Caco-2 (cell line): ENCODE results near the gene CNKSR3. TPM values are rescaled to one million over a fixed set of nuclear protein-coding genes. Genes with fewer than 3 reads are reported as not detected.

ENCODE experiments used
- BruUV-seq: library from RNA; stranded (reverse); fragments of 400-500 nt; replicated peaks from 2 replicates; lab custom pipeline; 2021; lab: Mats Ljungman, UMichigan
- CTCF ChIA-PET: fragments of 300-600 bp; sonication (Branson Sonifier 250); formaldehyde crosslinking; loops from one replicate; lab custom pipeline; 2022; ENCODE audit warnings: antibody characterized with exemption; lab: Charles Lee
- POLR2A ChIA-PET: fragments of 300-600 bp; sonication (Branson Sonifier 250); formaldehyde crosslinking; loops from one replicate; lab custom pipeline; 2022; ENCODE audit warnings: antibody characterized with exemption; lab: Charles Lee
- DNase-seq, 2 experiments: peaks; one replicate each; pipeline versions ENCODE4 v3.0.0 to v3.0.0-alpha.2; 2020 to 2022
- H3K27me3 ChIP-seq: replicated peaks from 2 replicates; pipeline ENCODE4 v1.6.0; 2011; ENCODE audit warnings: low read length; ENCODE audit not compliant: control insufficient read depth, insufficient read depth
- H3K36me3 ChIP-seq: 2 replicates; pipeline ENCODE4 v1.5.1; 2011; ENCODE audit warnings: low read length; ENCODE audit not compliant: control insufficient read depth, insufficient read depth
- H3K4me1 ChIP-seq: fragments of 250-450 bp; sonication (Bioruptor Pico); 2 replicates; pipeline ENCODE4 v1.5.1; 2020; ENCODE audit warnings: mild to moderate bottlenecking
- H3K4me3 ChIP-seq: 2 replicates; pipeline ENCODE4 v1.5.1; 2011; ENCODE audit warnings: low read depth, mild to moderate bottlenecking, control low read depth, low read length
- H3K9me3 ChIP-seq: fragments of 250-450 bp; sonication (Bioruptor Pico); 2 replicates; pipeline ENCODE4 v1.5.1; 2020; ENCODE audit warnings: mild to moderate bottlenecking, moderate library complexity
- H3K27ac Mint-ChIP-seq: one replicate; pipeline ENCODE4 v1.8.0; 2022; ENCODE audit warnings: mixed read lengths; ENCODE audit not compliant: unreplicated experiment
- H3K27me3 Mint-ChIP-seq: one replicate; pipeline ENCODE4 v1.8.0; 2022; ENCODE audit warnings: mixed read lengths; ENCODE audit not compliant: insufficient read depth, unreplicated experiment
- H3K36me3 Mint-ChIP-seq: one replicate; pipeline ENCODE4 v1.8.0; 2022; ENCODE audit warnings: mild to moderate bottlenecking, mixed read lengths; ENCODE audit not compliant: insufficient read depth, unreplicated experiment
- H3K4me1 Mint-ChIP-seq: one replicate; pipeline ENCODE4 v1.8.0; 2022; ENCODE audit warnings: low read depth, mixed read lengths; ENCODE audit not compliant: unreplicated experiment
- H3K4me3 Mint-ChIP-seq: one replicate; pipeline ENCODE4 v1.8.0; 2022; ENCODE audit warnings: mild to moderate bottlenecking, moderate library complexity, mixed read lengths; ENCODE audit not compliant: unreplicated experiment
- H3K9me3 Mint-ChIP-seq: one replicate; pipeline ENCODE4 v1.8.0; 2022; ENCODE audit warnings: mixed read lengths; ENCODE audit not compliant: unreplicated experiment
- CTCF ChIP-seq, 2 experiments: fragments of 200-600 bp in 1 of 2; IDR thresholded peaks; 1 replicate in 1 of 2; 2 replicates in 1 of 2; pipeline versions ENCODE4 v1.5.1 to v1.8.0; 2011 to 2022; ENCODE audit warnings: antibody characterized with exemption in 1 of 2, control low read depth in 1 of 2, inconsistent platforms in 1 of 2, low read depth in 1 of 2, low read length in 1 of 2, mild to moderate bottlenecking in 1 of 2, moderate library complexity in 1 of 2; ENCODE audit not compliant: insufficient read depth in 1 of 2, severe bottlenecking in 1 of 2, unreplicated experiment in 1 of 2
- intact Hi-C: fragments of 100-400 bp; cut with micrococcal nuclease; formaldehyde crosslinking; loops from one replicate; pipeline ENCODE4 v1.10.0; 2022; ENCODE audit not compliant: unreplicated experiment
- total RNA-seq: library from RNA; stranded (reverse); gene quantifications from 2 replicates; pipeline ENCODE4 v1.2.3, GENCODE V29; 2022

CNKSR3 gene
- total RNA-seq, 1 experiment from 2014 or later: 33.1 TPM

- ChIA-PET POLR2A (no interaction called here), CTCF (no interaction called here)
- H3K4me1 Mint-ChIP-seq: no peaks in the 10 kb centered on the region
- no peak overlapping the region for H3K4me3 Mint-ChIP-seq
- intact Hi-C loops: no loop called here
- no peak overlapping the region for H3K4me3 ChIP-seq
- H3K27me3 ChIP-seq: no peaks in the 10 kb centered on the region
- H3K4me1 ChIP-seq: no peaks in the 10 kb centered on the region
- no peaks in the 10 kb centered on the region for H3K9me3 ChIP-seq
- H3K27ac Mint-ChIP-seq: no peak overlapping the region
- no peak for DNase-seq
- H3K9me3 Mint-ChIP-seq: no peaks in the 10 kb centered on the region
- peaks cover 63% of the 10 kb centered on the region for H3K36me3 Mint-ChIP-seq
- H3K36me3 ChIP-seq: peaks cover 1% of the 10 kb centered on the region; the same call in 1 of the 2 replicates
- TF ChIP-seq CTCF (IDR thresholded peaks at IDR 0.05; ENCODE audit: insufficient read depth in 1 of 2, low read depth in 1 of 2, low read length in 1 of 2, severe bottlenecking in 1 of 2, unreplicated experiment in 1 of 2): no peak
- H3K27me3 Mint-ChIP-seq: no peaks in the 10 kb centered on the region
- BruUV-seq: no TSS peak
These were observed 105.6 kb downstream of the CNKSR3 start for GRCh38 chr6:154404791-154405400.

- POLR2A ChIA-PET: no interaction called here
These were observed 106.7 kb downstream of the CNKSR3 start for GRCh38 chr6:154403788-154404187.

GRCh38 chr6:154402081-154402780 is 108.3 kb downstream of the CNKSR3 start:
- ChIA-PET POLR2A (no interaction called here), CTCF (no interaction called here)
- no peak for TF ChIP-seq CTCF (IDR thresholded peaks at IDR 0.05; ENCODE audit: insufficient read depth in 1 of 2, low read depth in 1 of 2, low read length in 1 of 2, severe bottlenecking in 1 of 2, unreplicated experiment in 1 of 2)
- Mint-ChIP-seq H3K9me3 (no peaks in the 10 kb centered on the region), H3K27me3 (no peaks in the 10 kb centered on the region), H3K4me3 (no peak overlapping the region), H3K36me3 (peaks cover 58% of the 10 kb centered on the region), H3K4me1 (no peaks in the 10 kb centered on the region), H3K27ac (no peak overlapping the region)
- intact Hi-C loops: no loop called here
- H3K4me1 ChIP-seq: no peaks in the 10 kb centered on the region
- no peak for DNase-seq
- H3K4me3 ChIP-seq: no peak overlapping the region
- H3K27me3 ChIP-seq: no peaks in the 10 kb centered on the region
- peaks cover 1% of the 10 kb centered on the region; the same call in 1 of the 2 replicates for H3K36me3 ChIP-seq
- H3K9me3 ChIP-seq: no peaks in the 10 kb centered on the region
- no TSS peak for BruUV-seq

More at GRCh38 chr6:154403788-154404187, 106.7 kb downstream of the CNKSR3 start:
- H3K4me1 Mint-ChIP-seq: no peaks in the 10 kb centered on the region
- peaks cover 1% of the 10 kb centered on the region; the same call in 1 of the 2 replicates for H3K36me3 ChIP-seq
- no peaks in the 10 kb centered on the region for H3K4me1 ChIP-seq
- CTCF ChIA-PET: no interaction called here
- TF ChIP-seq CTCF (IDR thresholded peaks at IDR 0.05; ENCODE audit: insufficient read depth in 1 of 2, low read depth in 1 of 2, low read length in 1 of 2, severe bottlenecking in 1 of 2, unreplicated experiment in 1 of 2): no peak
- H3K27ac Mint-ChIP-seq: no peak overlapping the region
- H3K4me3 ChIP-seq: no peak overlapping the region
- no peaks in the 10 kb centered on the region for H3K27me3 Mint-ChIP-seq
- DNase-seq: no peak
- no peaks in the 10 kb centered on the region for H3K9me3 Mint-ChIP-seq
- intact Hi-C loops: no loop called here
- no peak overlapping the region for H3K4me3 Mint-ChIP-seq
- no TSS peak for BruUV-seq
- no peaks in the 10 kb centered on the region for H3K9me3 ChIP-seq
- no peaks in the 10 kb centered on the region for H3K27me3 ChIP-seq
- peaks cover 67% of the 10 kb centered on the region for H3K36me3 Mint-ChIP-seq
